ENCODE measurements around the gene DNAH11.
"Not testable (repeated sequence)": the region's sequence is repeated elsewhere in the genome, so short reads cannot be mapped to it uniquely, and the experiment has no call there.

The DNAH11 gene

DNA sequence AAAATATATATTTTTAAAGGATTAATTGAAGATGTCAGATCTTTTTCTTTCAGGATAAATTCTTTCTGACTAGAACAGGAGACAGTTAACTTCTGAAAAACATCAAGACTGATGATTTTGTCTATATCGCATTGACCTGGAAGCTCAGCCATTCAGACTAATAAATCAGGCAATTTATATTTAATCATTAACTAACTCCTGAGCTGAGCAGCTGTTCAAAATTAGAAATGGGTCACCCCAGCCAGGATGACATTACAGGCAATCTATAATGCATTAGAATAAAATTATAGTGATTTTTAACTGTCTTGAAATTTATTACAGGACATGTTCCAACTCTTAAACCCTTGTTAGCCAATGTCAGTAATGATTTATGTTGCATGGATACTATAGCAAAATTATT, 263.0 kb downstream of the DNAH11 start:
- peak; percentile 64 for DNase-seq

DNA sequence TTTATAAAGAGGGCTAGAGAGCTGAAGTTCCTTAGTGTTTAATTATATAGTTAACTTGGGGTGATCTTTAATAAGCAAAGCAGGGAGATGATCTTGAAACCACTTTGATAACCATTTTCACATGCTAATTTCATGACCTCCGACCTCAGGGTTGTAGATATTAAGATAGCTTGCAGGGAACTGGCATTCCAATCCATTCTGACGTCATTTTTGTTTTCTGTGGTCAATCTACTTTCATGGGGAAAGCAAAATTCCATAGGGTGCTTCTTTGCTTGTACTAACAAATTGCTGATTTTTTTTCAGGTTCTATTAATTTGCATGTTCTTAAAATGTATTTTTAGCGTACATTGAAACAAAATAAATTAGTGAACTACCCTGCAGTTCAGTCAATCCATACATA, 263.5 kb downstream of the DNAH11 start:
- DNase-seq = no peak

DNA sequence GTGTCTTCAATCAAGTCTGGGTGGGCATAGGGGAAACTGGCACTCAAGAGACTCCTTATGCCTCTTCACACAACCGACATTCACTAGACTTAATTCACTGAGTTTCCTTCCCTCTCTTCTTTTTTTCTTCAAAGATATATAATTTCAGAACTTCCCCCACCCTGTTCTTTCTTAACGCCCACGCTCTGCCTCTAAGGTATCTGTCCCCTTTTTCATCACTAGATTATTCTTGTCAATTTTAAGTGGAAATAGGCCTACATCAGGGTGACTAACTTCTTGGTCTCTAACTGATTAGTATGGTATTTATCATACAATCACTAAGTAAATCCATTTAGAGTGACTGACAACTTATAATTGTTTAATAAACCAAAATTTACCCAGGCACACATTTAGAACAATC, 276.2 kb downstream of the DNAH11 start:
- no peak for DNase-seq

DNA sequence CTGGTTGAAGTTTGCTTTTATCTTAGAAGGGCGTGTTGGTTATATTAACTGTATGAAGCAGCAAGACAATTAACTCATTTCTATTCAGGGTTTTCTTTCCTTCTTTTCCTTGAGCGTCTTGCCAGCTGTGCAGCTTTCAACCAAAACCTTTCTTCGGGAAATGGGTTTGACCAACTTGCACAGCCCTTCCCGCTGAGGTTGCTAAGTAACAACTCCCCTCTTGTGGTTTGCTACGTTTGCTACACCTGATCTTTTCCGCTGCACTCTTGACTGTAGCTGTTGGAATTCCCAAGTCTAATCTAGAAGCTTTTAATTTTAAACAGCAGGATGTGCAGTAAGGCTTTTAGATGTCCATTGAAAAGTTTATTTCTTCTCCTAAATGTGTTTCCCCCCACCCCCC, 286.0 kb downstream of the DNAH11 start:
- DNase-seq = no peak

DNA sequence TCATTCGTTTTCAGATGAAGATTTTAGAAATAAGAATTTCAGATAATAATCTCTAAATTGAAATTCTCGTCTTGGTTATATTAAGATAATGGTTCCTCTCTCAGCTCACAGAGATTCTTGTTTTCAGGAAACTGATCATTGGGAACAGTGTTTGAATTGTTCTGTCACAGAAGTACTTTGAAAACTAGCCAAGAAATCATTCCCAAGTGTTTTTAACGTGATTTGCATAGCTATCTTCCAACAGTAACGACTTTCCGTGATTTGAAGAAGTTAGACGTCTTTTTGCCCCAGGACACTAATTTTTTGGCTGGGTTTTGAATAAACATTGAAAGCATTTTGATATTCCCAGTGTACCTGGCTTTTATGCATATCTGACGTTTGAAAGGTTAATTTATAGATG, 286.9 kb downstream of the DNAH11 start:
- no peak for DNase-seq

DNA sequence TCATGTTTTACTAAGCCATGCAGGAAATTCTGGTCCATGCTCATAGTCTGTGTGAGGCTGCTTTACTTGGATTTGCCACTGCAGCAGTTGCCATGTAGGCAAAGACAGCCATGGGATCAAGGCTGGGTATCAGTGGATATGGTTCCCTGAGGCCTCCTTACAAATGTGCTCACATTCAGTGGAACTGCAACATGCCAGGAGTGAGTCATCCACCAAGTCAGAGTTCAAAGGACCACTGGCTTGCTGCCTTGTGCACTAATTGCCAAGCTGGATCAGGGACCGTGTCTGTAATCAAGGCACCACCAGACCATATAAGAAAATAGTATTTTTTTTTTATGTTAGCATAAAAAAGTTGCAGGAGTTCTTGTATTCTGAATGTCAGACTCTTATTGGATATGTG, 301.9 kb downstream of the DNAH11 start:
- DNase-seq = peak; percentile 49

DNA sequence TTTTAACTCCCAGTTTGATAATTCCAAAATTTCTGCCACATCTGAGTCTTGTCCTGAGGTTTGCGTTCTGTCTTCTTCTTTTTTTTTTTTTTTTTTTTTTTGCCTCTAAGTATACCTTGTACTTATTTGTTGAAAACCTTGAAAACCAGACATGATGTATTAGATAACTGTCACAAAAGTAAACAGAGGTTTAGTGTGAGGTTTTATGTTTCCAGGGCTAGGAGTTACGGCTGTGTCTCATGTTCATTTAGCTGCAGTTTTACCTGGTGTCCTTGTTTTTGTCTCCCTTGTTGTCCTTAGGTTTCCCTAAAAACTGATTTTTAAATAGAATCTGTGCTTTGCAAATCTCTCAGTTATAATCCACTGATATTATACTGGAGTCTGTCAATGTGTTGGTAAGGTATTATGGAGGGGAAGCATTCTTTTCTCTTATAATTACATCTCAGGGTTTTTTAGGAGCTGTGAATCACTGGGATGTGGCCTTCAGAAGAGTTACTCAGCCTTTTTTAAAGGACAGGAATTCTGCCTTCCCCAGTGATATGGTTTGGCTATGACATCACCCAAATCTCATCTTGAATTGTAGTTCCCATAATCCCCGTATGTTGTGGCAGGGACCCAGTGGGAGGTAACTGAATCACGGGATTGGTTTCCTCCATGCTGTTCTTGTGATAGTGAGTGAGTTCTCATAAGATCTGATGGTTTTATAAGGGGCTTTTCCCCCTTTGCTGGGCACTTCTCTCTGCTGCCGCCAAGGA, 307.9 kb downstream of the DNAH11 start:
- no peak for DNase-seq

DNA sequence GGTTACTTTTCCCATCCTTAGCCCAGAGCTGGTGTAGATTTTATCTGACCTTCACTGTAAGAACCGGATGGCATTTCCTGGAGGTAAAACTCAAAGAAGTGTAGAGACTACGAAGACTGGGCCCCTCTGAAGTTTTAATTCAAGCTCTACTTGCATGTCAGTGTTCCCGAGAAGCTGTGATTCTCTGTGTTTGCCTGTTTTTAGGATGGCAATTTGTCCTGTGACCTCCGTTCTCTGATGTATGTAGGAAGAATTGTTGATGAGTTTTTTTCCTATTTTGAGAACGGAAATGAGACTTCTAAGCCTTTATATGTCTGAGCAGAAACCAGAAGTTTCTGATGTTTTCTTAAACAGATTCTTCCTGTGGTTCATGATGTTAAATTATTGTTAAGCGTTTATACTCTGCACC, 308.7 kb downstream of the DNAH11 start:
- DNase-seq = no peak

DNA sequence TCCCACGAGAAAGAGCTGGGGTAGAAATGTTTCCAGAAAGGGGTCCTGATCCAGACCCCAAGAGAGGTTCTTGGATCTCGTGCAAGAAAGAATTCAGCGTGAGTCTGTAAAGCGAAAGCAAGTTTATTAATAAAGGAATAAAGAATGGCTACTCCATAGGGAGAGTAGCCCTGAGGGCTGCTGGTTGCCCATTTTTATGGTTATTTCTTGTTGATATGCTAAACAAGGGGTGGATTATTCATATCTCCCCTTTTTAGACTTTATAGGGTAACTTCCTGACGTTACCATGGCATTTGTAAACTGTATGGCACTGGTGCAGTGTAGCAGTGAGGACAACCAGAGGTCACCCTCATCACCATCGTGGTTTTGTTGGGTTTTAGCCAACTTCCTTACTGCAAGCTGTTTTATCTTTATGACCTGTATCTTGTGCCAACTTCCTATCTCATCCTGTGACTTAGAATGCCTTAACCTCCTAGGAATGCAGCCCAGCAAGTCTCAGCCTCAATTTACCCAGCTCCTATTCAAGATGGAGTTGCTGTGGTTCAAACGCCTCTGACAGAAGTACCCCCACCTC, 322.9 kb downstream of the DNAH11 start:
- DNase-seq = not testable (repeated sequence)

DNA sequence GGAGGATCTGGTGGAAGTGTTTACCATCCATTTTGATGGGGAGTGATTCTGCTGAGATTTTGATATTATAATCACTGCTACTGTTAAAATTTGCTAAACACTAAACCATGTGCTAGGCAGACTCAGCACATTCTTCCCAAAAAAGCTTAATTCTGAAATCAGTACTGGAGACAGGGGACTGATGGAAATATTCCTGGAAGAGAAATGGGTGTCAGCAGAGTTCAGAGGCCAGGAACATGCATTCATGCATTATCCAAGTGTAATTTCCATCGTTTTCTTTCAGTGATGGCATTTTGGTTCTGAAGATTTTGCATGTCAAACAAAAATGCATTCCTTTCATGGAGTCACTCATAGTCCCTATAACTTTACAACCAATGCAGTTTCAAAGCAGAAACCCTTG, 323.9 kb downstream of the DNAH11 start:
- DNase-seq = no peak

DNA sequence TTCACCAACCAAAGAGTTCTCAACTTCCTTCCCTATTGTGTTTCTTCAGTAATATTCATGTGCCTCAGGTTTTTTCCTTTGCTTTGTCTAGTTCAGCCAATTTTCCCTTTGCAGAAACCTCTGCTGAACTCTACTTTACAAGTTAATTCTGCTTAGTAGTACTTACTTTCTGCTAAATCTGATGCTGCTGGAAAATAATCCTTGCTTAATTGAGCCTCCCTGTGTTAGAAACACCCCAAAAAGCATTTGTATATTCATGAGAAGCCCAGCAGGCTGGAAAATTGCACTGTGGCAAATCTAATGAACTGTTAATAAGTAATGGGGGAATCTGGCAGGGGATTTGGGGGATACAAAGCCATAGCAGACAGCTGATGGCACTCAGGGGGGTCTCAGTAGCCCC, 324.4 kb downstream of the DNAH11 start:
- DNase-seq = no peak

DNA sequence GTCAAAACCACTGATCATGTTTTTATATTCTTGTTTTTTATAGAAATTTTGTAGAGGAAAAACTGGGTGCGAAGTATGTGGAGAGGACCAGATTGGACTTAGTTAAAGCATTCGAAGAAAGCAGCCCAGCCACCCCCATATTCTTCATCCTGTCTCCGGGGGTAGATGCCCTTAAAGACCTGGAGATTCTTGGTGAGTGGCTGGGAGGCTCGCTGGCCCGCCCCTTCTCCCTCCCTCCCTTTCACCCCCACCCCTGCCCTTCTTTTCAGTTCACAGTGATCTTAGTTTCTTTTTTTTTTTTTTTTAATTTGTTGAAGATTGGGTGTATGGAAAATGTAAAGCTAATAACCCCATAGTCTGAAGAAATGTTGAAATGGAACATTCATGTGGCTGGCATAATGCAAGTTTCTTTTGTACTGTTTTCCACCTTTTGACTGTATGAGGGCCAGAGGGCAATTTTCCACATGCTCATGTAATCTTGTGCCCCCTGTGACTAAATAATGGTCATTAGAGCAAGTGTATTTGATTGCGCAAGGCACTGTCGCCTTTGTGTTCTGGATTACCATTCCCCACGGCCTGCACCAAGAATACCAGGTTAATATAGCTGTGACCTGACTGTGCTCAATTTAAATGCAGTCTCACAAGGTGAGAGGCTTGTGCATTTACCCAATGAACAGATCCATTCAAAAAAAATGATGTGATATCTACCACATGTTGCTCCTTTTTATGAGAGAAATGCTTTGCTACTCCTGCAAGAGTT, 325.2 kb downstream of the DNAH11 start:
- DNase-seq = no peak

DNA sequence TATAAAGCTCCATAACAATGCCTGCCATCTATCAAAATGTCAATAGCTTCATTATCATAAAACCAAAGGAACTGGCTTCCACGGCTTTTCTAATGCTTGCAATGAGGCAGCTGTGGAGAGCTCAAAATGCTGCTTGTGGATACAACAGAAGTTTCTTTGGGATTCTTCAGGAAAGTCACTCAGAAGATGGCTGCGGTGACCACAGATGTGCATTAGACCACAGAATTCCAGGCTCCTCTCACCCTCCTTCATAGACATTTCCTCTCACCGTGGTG, 325.7 kb downstream of the DNAH11 start:
- DNase-seq = no peak

DNA sequence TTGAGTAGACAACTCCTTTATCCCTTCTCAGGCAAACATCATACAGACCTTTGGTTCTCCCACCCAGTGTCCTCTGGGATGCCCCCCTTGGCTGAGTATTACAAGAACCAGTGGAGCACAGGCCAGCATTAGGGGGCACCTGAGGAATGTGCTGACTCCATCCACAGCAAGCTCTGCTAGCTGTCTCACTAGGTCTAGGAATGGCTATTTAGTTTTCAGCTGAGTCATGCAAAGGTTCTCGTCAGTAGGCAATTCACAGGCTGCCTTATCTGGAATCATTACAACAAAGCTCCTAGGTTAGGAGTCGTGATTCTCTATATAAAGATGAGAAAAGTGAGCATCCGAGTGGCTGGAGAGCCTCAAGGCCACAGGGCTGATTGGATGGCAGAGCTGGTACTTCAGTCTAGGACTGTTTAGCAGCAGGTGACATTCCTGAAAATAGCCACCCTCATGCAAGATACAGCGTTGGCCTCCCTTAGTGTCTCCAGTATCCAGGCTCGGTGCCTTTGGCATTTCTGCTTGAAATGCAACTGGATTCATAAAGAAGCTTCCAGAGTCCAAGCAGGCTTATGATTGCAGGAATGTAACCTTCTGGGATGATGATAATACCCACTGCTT, 327.1 kb downstream of the DNAH11 start:
- DNase-seq = peak; percentile 48

DNA sequence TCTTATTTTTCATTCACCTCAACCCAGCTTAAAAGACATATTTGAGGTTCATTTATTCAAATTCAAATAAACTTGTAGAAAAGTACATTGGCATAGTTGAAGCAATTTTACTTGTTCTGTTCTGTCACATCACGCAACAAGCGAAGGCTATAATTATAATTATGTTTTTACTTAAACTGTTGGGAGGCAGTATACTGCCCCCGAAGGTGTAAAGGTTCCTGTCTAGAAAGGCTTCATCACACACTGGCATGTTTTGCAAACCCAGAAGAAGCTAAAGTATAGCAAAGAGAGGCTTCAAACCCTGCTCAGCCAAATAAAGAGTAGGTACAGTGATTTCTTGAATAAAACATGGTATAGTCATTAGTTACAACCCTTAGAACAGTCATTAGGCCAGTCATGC, 340.2 kb downstream of the DNAH11 start:
- no peak for DNase-seq

DNA sequence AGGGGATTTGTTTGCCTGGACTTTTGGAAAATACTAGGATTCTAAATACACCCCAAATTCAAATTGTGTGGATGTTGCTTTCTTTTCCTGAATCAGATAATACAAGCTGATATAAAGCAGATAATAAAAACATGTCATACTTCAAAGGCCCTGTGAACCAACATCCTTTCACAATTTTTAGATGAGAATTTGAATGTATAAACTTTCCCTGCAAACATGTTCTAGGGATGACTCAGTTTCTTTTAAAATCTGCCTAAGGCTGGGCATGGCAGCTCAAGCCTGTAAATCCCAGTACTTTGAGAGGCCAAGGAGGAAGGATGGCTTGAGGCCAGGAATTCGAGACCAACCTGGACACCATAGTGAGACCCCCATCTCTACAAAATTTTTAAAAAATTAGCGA, 340.7 kb downstream of the DNAH11 start:
- DNase-seq = not testable (repeated sequence)

DNA sequence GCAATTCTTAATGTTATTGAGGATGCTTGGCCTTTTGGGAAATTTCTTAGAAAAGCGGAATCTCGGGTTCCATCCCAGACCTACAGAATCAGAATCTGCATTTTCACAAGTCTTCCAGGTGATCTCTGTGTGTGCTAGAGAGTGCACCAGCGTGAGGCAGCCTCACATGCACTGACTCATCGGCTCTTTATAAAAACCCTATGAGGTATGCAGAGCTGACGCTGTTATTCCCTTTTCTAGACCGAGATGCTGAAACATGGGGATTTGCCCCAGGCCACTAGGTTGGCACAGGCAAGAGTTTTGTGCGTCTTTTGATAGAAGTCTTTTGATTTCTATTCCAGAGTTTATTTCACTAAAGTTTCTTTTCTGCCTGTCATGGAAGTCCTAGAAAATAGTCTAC, 341.7 kb downstream of the DNAH11 start:
- no peak for DNase-seq

DNA sequence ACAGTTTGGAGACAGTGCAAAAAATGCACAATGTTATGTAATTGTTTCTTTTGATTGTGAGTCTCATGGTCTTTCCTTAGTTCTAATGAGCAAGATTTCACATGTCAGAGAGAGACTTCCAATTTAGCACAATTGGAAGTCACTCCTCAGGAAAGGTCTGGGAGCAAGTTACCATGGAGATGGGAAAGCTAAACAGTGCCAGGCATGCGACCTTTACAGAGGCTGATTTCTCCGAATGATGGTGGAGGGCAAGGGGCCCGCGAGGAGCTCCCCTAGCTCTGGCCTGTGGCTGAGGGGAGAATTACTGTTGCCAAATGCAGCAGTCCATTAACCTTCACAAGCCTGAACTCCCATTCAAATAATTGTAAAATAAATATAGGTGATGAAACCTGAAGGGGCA, 343.6 kb downstream of the DNAH11 start:
- no peak for DNase-seq

DNA sequence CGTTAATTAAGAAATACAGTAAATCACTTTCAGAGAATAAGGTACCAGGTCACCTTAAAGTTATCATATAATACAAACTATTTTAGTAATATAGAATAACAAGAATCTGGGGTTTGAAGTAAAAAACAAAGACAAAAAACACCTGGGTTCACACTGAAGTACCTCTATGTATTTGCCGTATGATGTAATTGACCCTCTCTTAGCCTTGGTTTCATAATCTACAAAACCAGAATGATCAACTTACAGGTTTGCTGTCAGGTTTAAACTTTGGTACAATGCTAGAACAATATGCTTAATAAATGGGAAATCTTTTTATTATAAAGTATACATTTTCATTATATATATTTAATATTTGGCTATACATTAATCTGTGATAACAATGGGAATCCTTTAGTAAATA, 344.5 kb downstream of the DNAH11 start:
- peak; percentile 30 for DNase-seq

DNA sequence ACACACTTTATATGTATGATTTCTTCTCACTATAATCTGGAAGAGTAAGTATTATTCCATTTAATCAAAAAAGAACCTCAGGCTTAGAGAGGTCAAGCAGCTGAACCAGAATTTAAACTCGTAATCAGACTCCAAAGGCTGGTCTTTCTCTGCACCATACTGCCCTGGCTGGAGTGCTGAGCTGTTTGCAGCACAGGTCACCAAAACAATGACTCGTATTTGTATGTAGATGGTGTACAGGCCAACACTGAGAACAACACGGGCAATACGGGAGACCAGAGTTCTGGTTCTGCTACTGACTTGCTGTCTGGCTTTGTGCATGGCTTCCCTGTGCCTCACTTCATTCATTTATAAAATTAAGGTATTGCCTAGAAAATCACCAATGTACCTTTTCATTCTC, 344.9 kb downstream of the DNAH11 start:
- DNase-seq = peak; percentile 47

DNA sequence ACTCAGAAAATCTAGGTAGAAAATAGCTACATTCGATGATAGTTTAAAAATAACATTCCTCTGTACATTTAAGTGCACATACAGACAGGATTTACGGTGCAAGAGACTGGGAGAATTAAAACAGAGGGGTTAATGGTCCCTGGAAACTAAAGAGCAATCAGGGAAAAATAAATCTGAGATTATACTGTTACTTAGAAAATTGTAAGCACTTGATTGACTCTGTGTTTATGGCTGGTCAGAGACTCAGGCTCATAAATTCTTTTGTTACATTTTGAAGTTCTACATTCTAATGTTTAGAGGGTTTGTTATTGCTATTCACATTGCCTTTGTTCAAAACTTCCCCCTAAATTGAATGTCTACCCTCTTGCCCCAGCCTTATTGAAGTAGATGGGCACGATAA, 348.5 kb downstream of the DNAH11 start:
- no peak for DNase-seq

DNA sequence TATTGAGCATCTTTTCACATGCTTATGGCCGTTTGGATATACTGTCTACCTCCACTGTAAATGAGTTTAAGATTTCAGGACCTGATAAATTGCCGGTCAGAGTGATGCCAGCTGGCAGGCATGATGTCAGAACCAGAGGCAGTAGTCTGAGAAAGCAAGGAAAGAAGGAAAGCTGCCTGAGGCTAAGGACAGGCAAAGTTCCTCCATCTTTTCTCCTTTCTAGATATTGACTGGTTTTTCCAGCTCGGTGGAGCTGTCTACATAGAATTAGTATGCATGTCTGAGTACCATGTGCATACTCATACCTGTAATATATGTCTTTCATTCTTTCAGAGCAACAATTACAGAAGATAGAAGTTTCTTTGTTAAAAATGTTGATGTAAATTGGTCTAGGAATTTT, 350.6 kb downstream of the DNAH11 start:
- DNase-seq = no peak

DNA sequence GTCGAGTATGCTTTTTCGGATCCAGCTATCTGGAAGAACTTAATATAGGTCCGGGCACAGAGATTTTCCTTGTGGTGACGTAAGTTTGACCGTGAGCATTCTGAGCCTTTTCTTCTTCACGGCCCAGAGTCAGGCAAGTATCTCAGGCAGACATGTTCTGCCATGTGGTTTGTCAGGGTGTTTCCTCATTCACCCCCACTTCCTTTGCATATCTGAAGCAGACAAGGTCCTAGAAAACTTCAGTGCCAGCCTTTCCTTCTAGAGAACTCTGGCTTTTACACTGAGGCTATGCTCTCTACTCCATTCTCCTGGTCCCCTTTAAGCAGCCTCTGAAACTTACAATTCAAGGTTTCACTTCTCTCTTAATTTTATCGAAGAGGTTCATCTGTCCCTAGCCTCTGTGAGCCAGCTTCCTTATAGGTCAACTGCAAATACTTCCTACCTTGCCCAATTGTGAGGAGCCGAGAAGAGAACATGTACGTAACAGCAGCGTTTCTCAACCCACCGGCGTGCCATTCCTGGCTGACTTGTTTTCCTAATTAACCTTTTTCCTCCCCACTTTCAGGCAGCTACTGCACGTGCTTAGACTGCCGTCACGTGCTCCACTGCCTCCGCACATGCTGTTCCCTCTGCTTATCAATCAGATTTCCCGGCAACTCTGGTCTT, 355.6 kb downstream of the DNAH11 start:
- no peak for DNase-seq

DNA sequence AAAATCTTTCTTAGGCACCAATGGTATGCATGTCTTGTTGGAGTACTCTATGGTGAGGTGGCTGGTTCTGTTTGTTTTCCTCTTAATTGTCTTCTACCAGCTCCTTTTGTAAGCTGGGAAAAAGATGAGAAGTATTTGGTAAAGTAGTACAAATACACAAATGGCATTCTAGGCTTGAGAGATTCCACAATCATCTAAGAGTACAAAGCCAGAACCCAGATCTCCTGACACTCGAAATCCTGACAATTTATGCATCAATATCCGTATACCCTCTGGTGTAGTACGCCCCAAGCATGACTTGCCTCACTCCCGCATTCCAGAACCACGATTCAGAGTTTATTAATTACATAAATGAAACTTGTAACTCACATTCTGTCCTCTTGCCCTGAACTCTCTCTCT, 359.4 kb downstream of the DNAH11 start:
- no peak for DNase-seq

Measured in DMS53 (cell line).